ENCODE measurements around the gene TNPO3. TPM values are rescaled to one million over a fixed set of nuclear protein-coding genes. Genes with fewer than 3 reads are reported as not detected.
"Not testable (repeated sequence)": the region's sequence is repeated elsewhere in the genome, so short reads cannot be mapped to it uniquely, and the experiment has no call there.

TNPO3 gene
- total RNA-seq, 1 experiment from 2014 or later, result 56.6 TPM

GRCh38 chr7:128919241-128919640 is 135.7 kb downstream of the TNPO3 start:
- DNase-seq (ENCODE audit: low read depth), result no peak
- in situ Hi-C loops (cut with HindIII; ENCODE audit: low pct_unique_long_range_greater_than_20kb, low sequenced_read_pairs), result no loop called here

- DNase-seq (ENCODE audit: low read depth), result no peak
- in situ Hi-C loops (cut with HindIII; ENCODE audit: low pct_unique_long_range_greater_than_20kb, low sequenced_read_pairs), result no loop called here
Measured at GRCh38 chr7:128918016-128918665, 136.8 kb downstream of the TNPO3 start.

- DNase-seq (ENCODE audit: low read depth), result no peak
- in situ Hi-C loops (cut with HindIII; ENCODE audit: low pct_unique_long_range_greater_than_20kb, low sequenced_read_pairs), result no loop called here
Measured at GRCh38 chr7:128917122-128917521, 137.8 kb downstream of the TNPO3 start.

- DNase-seq (ENCODE audit: low read depth), result no peak
- in situ Hi-C loops (cut with HindIII; ENCODE audit: low pct_unique_long_range_greater_than_20kb, low sequenced_read_pairs), result no loop called here
Measured at GRCh38 chr7:128916643-128916915, 138.3 kb downstream of the TNPO3 start.

- no peak for DNase-seq (ENCODE audit: low read depth)
Measured at GRCh38 chr7:128915841-128916642, 138.9 kb downstream of the TNPO3 start.

GRCh38 chr7:128915271-128915819 is 139.6 kb downstream of the TNPO3 start:
- in situ Hi-C loops (cut with HindIII; ENCODE audit: low pct_unique_long_range_greater_than_20kb, low sequenced_read_pairs), result no loop called here

More at GRCh38 chr7:128915841-128916642, 138.9 kb downstream of the TNPO3 start:
- in situ Hi-C loops (cut with HindIII; ENCODE audit: low pct_unique_long_range_greater_than_20kb, low sequenced_read_pairs), result no loop called here

GRCh38 chr7:128914566-128915151 is 140.3 kb downstream of the TNPO3 start:
- in situ Hi-C loops (cut with HindIII; ENCODE audit: low pct_unique_long_range_greater_than_20kb, low sequenced_read_pairs), result no loop called here
- DNase-seq (ENCODE audit: low read depth), result no peak

More at GRCh38 chr7:128915271-128915819, 139.6 kb downstream of the TNPO3 start:
- DNase-seq (ENCODE audit: low read depth), result no peak

- in situ Hi-C loops (cut with HindIII; ENCODE audit: low pct_unique_long_range_greater_than_20kb, low sequenced_read_pairs), result no loop called here
Measured at GRCh38 chr7:128913870-128914565, 140.9 kb downstream of the TNPO3 start.

GRCh38 chr7:128912709-128913495 is 142.0 kb downstream of the TNPO3 start:
- DNase-seq (ENCODE audit: low read depth); in situ Hi-C loops (cut with HindIII; ENCODE audit: low pct_unique_long_range_greater_than_20kb, low sequenced_read_pairs): not testable (repeated sequence)

More at GRCh38 chr7:128913870-128914565, 140.9 kb downstream of the TNPO3 start:
- no peak for DNase-seq (ENCODE audit: low read depth)

GRCh38 chr7:128912281-128912680 is 142.6 kb downstream of the TNPO3 start:
- no peak for DNase-seq (ENCODE audit: low read depth)
- in situ Hi-C loops (cut with HindIII; ENCODE audit: low pct_unique_long_range_greater_than_20kb, low sequenced_read_pairs), result no loop called here

GRCh38 chr7:128911423-128912031 is 143.4 kb downstream of the TNPO3 start:
- peak; percentile 48 for DNase-seq (ENCODE audit: low read depth)
- in situ Hi-C loops (cut with HindIII; ENCODE audit: low pct_unique_long_range_greater_than_20kb, low sequenced_read_pairs), result no loop called here

GRCh38 chr7:128910569-128910945 is 144.4 kb downstream of the TNPO3 start, which contains the start of gene KCP:
KCP (minus strand) TSS chr7:128910709; CDS start chr7:128910676, 33 bp downstream.
- peak; percentile 55 for DNase-seq (ENCODE audit: low read depth)
- in situ Hi-C loops (cut with HindIII; ENCODE audit: low pct_unique_long_range_greater_than_20kb, low sequenced_read_pairs), result no loop called here

GRCh38 chr7:128909625-128910568 is 145.0 kb downstream of the TNPO3 start:
- peak; percentile 86 for DNase-seq (ENCODE audit: low read depth)
- in situ Hi-C loops (cut with HindIII; ENCODE audit: low pct_unique_long_range_greater_than_20kb, low sequenced_read_pairs), result no loop called here

- in situ Hi-C loops (cut with HindIII; ENCODE audit: low pct_unique_long_range_greater_than_20kb, low sequenced_read_pairs), result no loop called here
- no peak for DNase-seq (ENCODE audit: low read depth)
Measured at GRCh38 chr7:128908750-128909624, 145.9 kb downstream of the TNPO3 start.

- in situ Hi-C loops (cut with HindIII; ENCODE audit: low pct_unique_long_range_greater_than_20kb, low sequenced_read_pairs), result no loop called here
- DNase-seq (ENCODE audit: low read depth), result no peak
Measured at GRCh38 chr7:128906766-128907559, 147.9 kb downstream of the TNPO3 start.
